ENCODE results near the gene TBXAS1.

The TBXAS1 gene

GRCh38 chr7:139887992-139888481 lies 59.0 kb downstream of the TBXAS1 start:
- TF ChIP-seq, protein P1, sequence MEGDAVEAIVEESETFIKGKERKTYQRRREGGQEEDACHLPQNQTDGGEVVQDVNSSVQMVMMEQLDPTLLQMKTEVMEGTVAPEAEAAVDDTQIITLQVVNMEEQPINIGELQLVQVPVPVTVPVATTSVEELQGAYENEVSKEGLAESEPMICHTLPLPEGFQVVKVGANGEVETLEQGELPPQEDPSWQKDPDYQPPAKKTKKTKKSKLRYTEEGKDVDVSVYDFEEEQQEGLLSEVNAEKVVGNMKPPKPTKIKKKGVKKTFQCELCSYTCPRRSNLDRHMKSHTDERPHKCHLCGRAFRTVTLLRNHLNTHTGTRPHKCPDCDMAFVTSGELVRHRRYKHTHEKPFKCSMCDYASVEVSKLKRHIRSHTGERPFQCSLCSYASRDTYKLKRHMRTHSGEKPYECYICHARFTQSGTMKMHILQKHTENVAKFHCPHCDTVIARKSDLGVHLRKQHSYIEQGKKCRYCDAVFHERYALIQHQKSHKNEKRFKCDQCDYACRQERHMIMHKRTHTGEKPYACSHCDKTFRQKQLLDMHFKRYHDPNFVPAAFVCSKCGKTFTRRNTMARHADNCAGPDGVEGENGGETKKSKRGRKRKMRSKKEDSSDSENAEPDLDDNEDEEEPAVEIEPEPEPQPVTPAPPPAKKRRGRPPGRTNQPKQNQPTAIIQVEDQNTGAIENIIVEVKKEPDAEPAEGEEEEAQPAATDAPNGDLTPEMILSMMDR (IDR thresholded peaks at IDR 0.05; ENCODE audit: low read depth, low read length): no peak
- no peak for DNase-seq (ENCODE audit: extremely low read depth, low read depth)

GRCh38 chr7:139889186-139889871 lies 60.3 kb downstream of the TBXAS1 start:
- DNase-seq (ENCODE audit: extremely low read depth, low read depth): no peak
- TF ChIP-seq, protein P1 (IDR thresholded peaks at IDR 0.05; ENCODE audit: low read depth, low read length): no peak

- TF ChIP-seq, protein P1 (IDR thresholded peaks at IDR 0.05; ENCODE audit: low read depth, low read length): no peak
- DNase-seq (ENCODE audit: extremely low read depth, low read depth): no peak
These were observed 64.4 kb downstream of the TBXAS1 start for GRCh38 chr7:139893461-139893860.

- TF ChIP-seq, protein P1 (IDR thresholded peaks at IDR 0.05; ENCODE audit: low read depth, low read length): no peak
- no peak for DNase-seq (ENCODE audit: extremely low read depth, low read depth)
These were observed 64.9 kb downstream of the TBXAS1 start for GRCh38 chr7:139893999-139894398.

DNA sequence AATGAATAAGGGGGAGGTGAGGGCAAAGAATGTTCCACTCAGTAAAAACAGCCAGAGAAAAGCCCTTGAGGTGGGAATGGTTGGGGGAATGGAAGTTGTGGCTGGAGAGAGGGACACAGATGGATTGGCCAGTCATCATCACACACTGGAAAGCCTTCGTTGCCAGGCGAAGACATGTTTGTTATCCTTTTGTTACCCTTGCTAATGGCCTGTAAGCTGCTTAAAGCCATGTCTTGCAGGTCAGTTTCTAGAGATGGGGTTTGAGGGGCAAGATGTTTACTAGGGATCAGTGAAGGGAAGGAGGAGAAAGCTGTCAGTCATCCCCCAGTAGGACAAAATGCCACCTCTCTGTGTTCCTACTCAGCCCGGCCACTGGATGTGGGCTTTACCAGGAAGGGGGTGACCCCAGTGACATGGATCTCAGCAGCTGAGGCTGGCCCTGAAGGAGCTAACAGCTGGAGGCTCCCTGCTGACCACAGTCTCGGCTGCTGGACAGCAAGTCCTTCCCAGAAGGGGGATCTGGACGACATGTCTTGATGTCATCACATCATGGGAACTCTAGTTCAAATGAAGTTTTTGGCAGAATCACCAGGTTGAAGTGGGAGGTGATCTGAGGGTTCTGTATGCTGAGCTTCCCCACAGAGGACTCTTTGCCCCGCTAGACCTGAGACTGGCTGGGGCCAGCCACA lies 66.2 kb downstream of the TBXAS1 start:
- DNase-seq (ENCODE audit: extremely low read depth, low read depth): no peak
- TF ChIP-seq, protein P1 (IDR thresholded peaks at IDR 0.05; ENCODE audit: low read depth, low read length): no peak

- DNase-seq (ENCODE audit: extremely low read depth, low read depth): no peak
- TF ChIP-seq, protein P1 (IDR thresholded peaks at IDR 0.05; ENCODE audit: low read depth, low read length): no peak
These were observed 67.2 kb downstream of the TBXAS1 start for GRCh38 chr7:139896288-139896687.

DNA sequence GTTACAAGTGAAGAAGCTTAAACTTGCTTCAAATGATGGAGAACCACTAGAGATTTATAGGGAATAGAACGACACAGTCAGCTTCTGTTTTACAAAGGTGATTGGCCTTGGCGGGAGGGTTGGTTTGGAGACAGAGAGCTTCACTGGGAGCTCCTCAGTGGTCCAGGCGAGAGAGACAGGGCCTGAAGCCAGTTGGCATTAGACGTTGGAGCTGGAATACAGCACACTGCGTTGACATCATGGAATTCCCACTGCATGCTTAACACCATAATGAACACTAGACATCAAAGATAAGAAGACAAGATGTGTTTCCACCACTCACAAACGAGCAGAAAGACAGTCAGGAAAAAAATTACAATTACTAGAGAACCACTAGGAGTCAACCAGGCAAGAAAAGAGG lies 67.8 kb downstream of the TBXAS1 start:
- TF ChIP-seq, protein P1 (IDR thresholded peaks at IDR 0.05; ENCODE audit: low read depth, low read length): no peak
- no peak for DNase-seq (ENCODE audit: extremely low read depth, low read depth)
